Smooth muscle cell (in vitro differentiated cells): ENCODE results near the gene MOB3B. TPM values are rescaled to one million over a fixed set of nuclear protein-coding genes. Genes with fewer than 3 reads are reported as not detected.

ENCODE experiments used
- DNase-seq: peaks from one replicate; lab custom pipeline; 2025; ENCODE audit not compliant: unreplicated experiment; lab: John Stamatoyannopoulos, UW
- H2AFZ ChIP-seq: fragments of 200-600 bp; sonication (generic); 2 replicates; pipeline ENCODE4 v1.6.0; 2016; ENCODE audit warnings: antibody characterized with exemption, low read depth, mild to moderate bottlenecking
- H3F3A ChIP-seq: fragments of 200-600 bp; sonication (generic); 2 replicates; pipeline ENCODE4 v1.6.0; 2017; ENCODE audit warnings: antibody characterized with exemption, low read depth
- H3K27ac ChIP-seq: fragments of 200-600 bp; sonication (generic); 2 replicates; pipeline ENCODE4 v1.5.1; 2016; ENCODE audit warnings: low read depth, mild to moderate bottlenecking
- H3K27me3 ChIP-seq: fragments of 200-600 bp; sonication (generic); 2 replicates; pipeline ENCODE4 v1.6.1; 2016; ENCODE audit warnings: low read depth, mild to moderate bottlenecking
- H3K36me3 ChIP-seq: fragments of 200-600 bp; sonication (generic); 2 replicates; pipeline ENCODE4 v1.5.1; 2016; ENCODE audit warnings: low read depth
- H3K4me1 ChIP-seq: fragments of 200-600 bp; sonication (generic); 2 replicates; pipeline ENCODE4 v1.5.1; 2016; ENCODE audit warnings: low read depth
- H3K4me2 ChIP-seq: fragments of 200-600 bp; sonication (generic); 2 replicates; pipeline ENCODE4 v1.6.0; 2016; ENCODE audit warnings: mild to moderate bottlenecking
- H3K4me3 ChIP-seq: fragments of 200-600 bp; sonication (generic); 2 replicates; pipeline ENCODE4 v1.5.1; 2016; ENCODE audit warnings: mild to moderate bottlenecking
- H3K79me2 ChIP-seq: fragments of 200-600 bp; sonication (generic); 2 replicates; pipeline ENCODE4 v1.6.0; 2016; ENCODE audit warnings: low read depth, mild to moderate bottlenecking
- H3K9ac ChIP-seq: fragments of 200-600 bp; sonication (generic); 2 replicates; pipeline ENCODE4 v1.6.0; 2016; ENCODE audit warnings: low read depth
- H3K9me3 ChIP-seq: fragments of 200-600 bp; sonication (generic); replicated peaks from 2 replicates; pipeline ENCODE4 v1.5.1; 2016; ENCODE audit warnings: low read depth
- H4K20me1 ChIP-seq: fragments of 200-600 bp; sonication (generic); 2 replicates; pipeline ENCODE4 v1.6.0; 2016; ENCODE audit warnings: low read depth
- CTCF ChIP-seq: fragments of 200-600 bp; sonication (generic); IDR thresholded peaks from 2 replicates; pipeline ENCODE4 v1.5.1; 2017; ENCODE audit warnings: borderline replicate concordance, mild to moderate bottlenecking, antibody characterized with exemption; ENCODE audit not compliant: insufficient read depth, poor library complexity, severe bottlenecking
- WGBS: methylation state at CpG from one replicate; pipeline ENCODE4 v1.1.7; 2016; ENCODE audit warnings: low lambda C conversion rate; 5-methylcytosine and 5-hydroxymethylcytosine counted together
- polyA plus RNA-seq: library from polyadenylated mRNA; unstranded; fragments of >200 nt; fragmentation: Nextera tagmentation; extraction: Ambion mirVana; gene quantifications from 2 replicates; pipeline ENCODE4 v1.2.1, GENCODE V29; 2016
- total RNA-seq: library from RNA; depleted of rRNA; stranded (reverse); fragments of >200 nt; gene quantifications from 2 replicates; pipeline ENCODE4 v1.2.3, GENCODE V29; 2014

The MOB3B gene
- total and polyA plus RNA-seq, 2 experiments from 2014 or later = 1.7 to 5.8 TPM

- H3F3A ChIP-seq = no peaks in the 10 kb centered on the region
- H3K4me3 ChIP-seq = no peak overlapping the region
- H3K36me3 ChIP-seq = no peaks in the 10 kb centered on the region
- no peak for DNase-seq
- H3K79me2 ChIP-seq = no peaks in the 10 kb centered on the region
- no peaks in the 10 kb centered on the region for H4K20me1 ChIP-seq
- 80% methylated on average over 6 of the region's 6 CpGs for WGBS
- no peak overlapping the region for H3K4me2 ChIP-seq
- no peaks in the 10 kb centered on the region for H3K9me3 ChIP-seq
- TF ChIP-seq CTCF = no peak
- H2AFZ ChIP-seq = no peak overlapping the region
- H3K27me3 ChIP-seq = no peaks in the 10 kb centered on the region
- H3K4me1 ChIP-seq = peaks cover 3% of the 10 kb centered on the region
- no peak overlapping the region for H3K9ac ChIP-seq
- no peak overlapping the region for H3K27ac ChIP-seq
Measured at GRCh38 chr9:27445688-27446087, 83.9 kb downstream of the MOB3B start.

- H2AFZ ChIP-seq = no peak overlapping the region
- TF ChIP-seq CTCF = no peak
- WGBS = 90% methylated on average over 5 of the region's 5 CpGs
- H3K4me3 ChIP-seq = no peak overlapping the region
- no peaks in the 10 kb centered on the region for H3K79me2 ChIP-seq
- no peaks in the 10 kb centered on the region for H3F3A ChIP-seq
- H3K36me3 ChIP-seq = no peaks in the 10 kb centered on the region
- no peaks in the 10 kb centered on the region for H4K20me1 ChIP-seq
- H3K4me1 ChIP-seq = no peaks in the 10 kb centered on the region
- no peak for DNase-seq
- H3K27me3 ChIP-seq = no peaks in the 10 kb centered on the region
- no peaks in the 10 kb centered on the region for H3K9me3 ChIP-seq
- H3K4me2 ChIP-seq = no peak overlapping the region
- H3K27ac ChIP-seq = no peak overlapping the region
- no peak overlapping the region for H3K9ac ChIP-seq
Measured at GRCh38 chr9:27445057-27445595, 84.5 kb downstream of the MOB3B start.

GRCh38 chr9:27442464-27442863, 87.2 kb downstream of the MOB3B start:
- Histone ChIP-seq H3K27me3 (no peaks in the 10 kb centered on the region), H2AFZ (no peak overlapping the region), H3K36me3 (no peaks in the 10 kb centered on the region), H4K20me1 (no peaks in the 10 kb centered on the region), H3F3A (no peaks in the 10 kb centered on the region), H3K4me1 (no peaks in the 10 kb centered on the region), H3K4me2 (no peak overlapping the region), H3K79me2 (no peaks in the 10 kb centered on the region), H3K4me3 (no peak overlapping the region), H3K9ac (no peak overlapping the region), H3K9me3 (no peaks in the 10 kb centered on the region), H3K27ac (no peak overlapping the region)
- 85% methylated on average over 4 of the region's 4 CpGs for WGBS
- no peak for DNase-seq
- TF ChIP-seq CTCF = no peak

GRCh38 chr9:27441741-27442070, 87.9 kb downstream of the MOB3B start:
- Histone ChIP-seq H3K9ac (no peak overlapping the region), H3K36me3 (no peaks in the 10 kb centered on the region), H3K27ac (no peak overlapping the region), H3K4me3 (no peak overlapping the region), H3F3A (no peaks in the 10 kb centered on the region), H3K9me3 (no peaks in the 10 kb centered on the region), H4K20me1 (no peaks in the 10 kb centered on the region), H3K4me1 (no peaks in the 10 kb centered on the region), H3K4me2 (no peak overlapping the region), H3K79me2 (no peaks in the 10 kb centered on the region), H3K27me3 (no peaks in the 10 kb centered on the region), H2AFZ (no peak overlapping the region)
- TF ChIP-seq CTCF = no peak
- no peak for DNase-seq
- 97% methylated on average over 4 of the region's 4 CpGs for WGBS
